Vagina (tissue), 2 donors: ENCODE results near the gene SLC22A13.

Experiments
- POLR2A ChIP-seq, 2 donors: fragments of 450-650 bp; IDR thresholded peaks; one replicate each; pipeline ENCODE4 v1.6.1; 2017; ENCODE audit warnings: antibody characterized with exemption in 2 of 2, mild to moderate bottlenecking in 2 of 2, moderate library complexity in 2 of 2
- TF ChIP-seq, protein P1 (sequence below), 3 experiments: fragments of 450-650 bp in 2 of 3; fragments of 200-600 bp in 1 of 3; sonication (generic) in 1 of 3; IDR thresholded peaks; one replicate each; pipeline ENCODE4 v1.5.1; 2017 to 2019; ENCODE audit warnings: antibody characterized with exemption in 3 of 3, mild to moderate bottlenecking in 2 of 3, moderate library complexity in 2 of 3

DNA sequence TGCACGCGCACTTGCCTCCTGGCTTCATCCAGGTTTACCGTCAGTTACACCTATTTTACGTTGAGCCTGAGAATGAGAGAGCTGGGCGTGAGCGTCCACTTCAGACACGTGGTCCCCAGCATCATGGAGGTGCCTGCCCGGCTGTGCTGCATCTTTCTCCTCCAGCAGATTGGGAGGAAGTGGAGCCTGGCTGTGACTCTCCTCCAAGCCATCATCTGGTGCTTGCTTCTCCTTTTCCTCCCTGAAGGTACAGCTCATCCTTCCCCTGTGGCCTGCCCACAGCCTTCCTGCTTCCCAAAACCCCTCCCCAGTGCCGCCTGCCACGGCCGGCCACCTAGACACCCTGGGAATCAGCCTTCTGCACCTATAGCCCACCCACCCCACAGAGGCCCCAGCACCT lies 48.1 kb downstream of the SLC22A13 start:
- TF ChIP-seq, protein P1, sequence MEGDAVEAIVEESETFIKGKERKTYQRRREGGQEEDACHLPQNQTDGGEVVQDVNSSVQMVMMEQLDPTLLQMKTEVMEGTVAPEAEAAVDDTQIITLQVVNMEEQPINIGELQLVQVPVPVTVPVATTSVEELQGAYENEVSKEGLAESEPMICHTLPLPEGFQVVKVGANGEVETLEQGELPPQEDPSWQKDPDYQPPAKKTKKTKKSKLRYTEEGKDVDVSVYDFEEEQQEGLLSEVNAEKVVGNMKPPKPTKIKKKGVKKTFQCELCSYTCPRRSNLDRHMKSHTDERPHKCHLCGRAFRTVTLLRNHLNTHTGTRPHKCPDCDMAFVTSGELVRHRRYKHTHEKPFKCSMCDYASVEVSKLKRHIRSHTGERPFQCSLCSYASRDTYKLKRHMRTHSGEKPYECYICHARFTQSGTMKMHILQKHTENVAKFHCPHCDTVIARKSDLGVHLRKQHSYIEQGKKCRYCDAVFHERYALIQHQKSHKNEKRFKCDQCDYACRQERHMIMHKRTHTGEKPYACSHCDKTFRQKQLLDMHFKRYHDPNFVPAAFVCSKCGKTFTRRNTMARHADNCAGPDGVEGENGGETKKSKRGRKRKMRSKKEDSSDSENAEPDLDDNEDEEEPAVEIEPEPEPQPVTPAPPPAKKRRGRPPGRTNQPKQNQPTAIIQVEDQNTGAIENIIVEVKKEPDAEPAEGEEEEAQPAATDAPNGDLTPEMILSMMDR (IDR thresholded peaks at IDR 0.05): no peak
- no peak for TF ChIP-seq POLR2A (IDR thresholded peaks at IDR 0.05)
